ENCODE data around the gene HES5.

DNA sequence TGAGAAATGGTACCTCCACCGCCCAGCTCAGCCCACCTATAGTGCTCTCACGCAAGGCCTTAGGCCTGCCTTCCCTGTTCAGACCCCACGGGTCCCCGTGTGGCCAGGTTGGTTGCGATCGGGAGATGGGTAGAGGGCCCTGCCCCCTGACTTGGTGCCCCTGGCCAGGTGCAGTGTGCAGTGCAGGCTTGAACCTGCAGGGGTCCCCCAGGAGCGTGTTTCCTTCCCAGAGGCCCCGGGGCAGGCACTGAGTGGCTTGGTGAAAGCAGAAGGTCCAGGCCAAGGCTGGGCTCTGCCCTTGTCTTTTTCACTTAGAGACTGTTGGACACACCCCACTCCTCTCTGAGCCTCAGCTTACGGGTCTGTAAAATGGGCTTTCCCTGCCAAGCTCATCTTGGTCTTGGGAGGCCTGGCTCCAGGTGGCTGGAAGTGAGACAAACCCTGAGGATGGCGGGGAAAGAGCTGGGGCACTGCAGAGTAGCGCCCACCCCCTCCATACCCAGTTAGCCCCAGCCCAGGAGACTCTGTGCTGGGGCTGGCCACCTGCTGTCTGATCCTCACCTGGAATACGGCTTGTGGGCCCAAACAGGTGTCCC, 9.3 kb upstream of the HES5 start:
- TF ChIP-seq, protein P1, sequence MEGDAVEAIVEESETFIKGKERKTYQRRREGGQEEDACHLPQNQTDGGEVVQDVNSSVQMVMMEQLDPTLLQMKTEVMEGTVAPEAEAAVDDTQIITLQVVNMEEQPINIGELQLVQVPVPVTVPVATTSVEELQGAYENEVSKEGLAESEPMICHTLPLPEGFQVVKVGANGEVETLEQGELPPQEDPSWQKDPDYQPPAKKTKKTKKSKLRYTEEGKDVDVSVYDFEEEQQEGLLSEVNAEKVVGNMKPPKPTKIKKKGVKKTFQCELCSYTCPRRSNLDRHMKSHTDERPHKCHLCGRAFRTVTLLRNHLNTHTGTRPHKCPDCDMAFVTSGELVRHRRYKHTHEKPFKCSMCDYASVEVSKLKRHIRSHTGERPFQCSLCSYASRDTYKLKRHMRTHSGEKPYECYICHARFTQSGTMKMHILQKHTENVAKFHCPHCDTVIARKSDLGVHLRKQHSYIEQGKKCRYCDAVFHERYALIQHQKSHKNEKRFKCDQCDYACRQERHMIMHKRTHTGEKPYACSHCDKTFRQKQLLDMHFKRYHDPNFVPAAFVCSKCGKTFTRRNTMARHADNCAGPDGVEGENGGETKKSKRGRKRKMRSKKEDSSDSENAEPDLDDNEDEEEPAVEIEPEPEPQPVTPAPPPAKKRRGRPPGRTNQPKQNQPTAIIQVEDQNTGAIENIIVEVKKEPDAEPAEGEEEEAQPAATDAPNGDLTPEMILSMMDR (conservative IDR thresholded peaks at IDR 0.05 in 1 of 2, IDR thresholded peaks at IDR 0.05 in 1 of 2; ENCODE audit: low read depth in 1 of 2, low read length in 2 of 2), result peak in 1 of 2 donors; percentile 35
- no peak for TF ChIP-seq EZH2 (IDR thresholded peaks at IDR 0.05; ENCODE audit: low read length, missing control alignments)

All from fibroblast of lung (primary cell).